H1 (cell line): Measurements from ENCODE around the gene KNOP1. TPM values are rescaled to one million over a fixed set of nuclear protein-coding genes. Genes with fewer than 3 reads are reported as not detected.

Experiments used
- CTCF ChIA-PET: fragments of 300-600 bp; sonication (Branson Sonifier 250); formaldehyde crosslinking; loops from one replicate; lab custom pipeline; 2021; ENCODE audit not compliant: partially characterized antibody; lab: Charles Lee
- POLR2A ChIA-PET: fragments of 300-600 bp; sonication (Branson Sonifier 250); formaldehyde crosslinking; loops from one replicate; lab custom pipeline; 2021; ENCODE audit warnings: inconsistent platforms; ENCODE audit not compliant: partially characterized antibody; lab: Charles Lee
- DNase-seq, 2 experiments: peaks; one replicate each; pipeline versions ENCODE4 v3.0.0 to v3.0.0-alpha.2; 2010 to 2022; ENCODE audit warnings: low spot score in 2 of 2, low read depth in 1 of 2, mixed read lengths in 1 of 2
- FAIRE-seq: peaks from 2 replicates; lab custom pipeline; 2011; peaks lifted over from hg19 to GRCh38; lab: Jason Lieb, UNC
- H2AFZ ChIP-seq: 2 replicates; pipeline ENCODE4 v1.8.1; 2012; ENCODE audit warnings: low read length, inconsistent platforms
- H2AK5ac ChIP-seq: 2 replicates; pipeline ENCODE4 v1.6.1; 2013; ENCODE audit warnings: low read depth, low read length
- H2BK120ac ChIP-seq: replicated peaks from 2 replicates; pipeline ENCODE3; 2013; ENCODE audit warnings: low read depth, low read length, inconsistent platforms
- H2BK12ac ChIP-seq: 2 replicates; pipeline ENCODE4 v1.6.1; 2013; ENCODE audit warnings: low read depth, low read length
- H2BK15ac ChIP-seq: 2 replicates; pipeline ENCODE4 v1.6.1; 2013; ENCODE audit warnings: low read length
- H2BK20ac ChIP-seq: 2 replicates; pipeline ENCODE4 v1.6.1; 2013; ENCODE audit warnings: low read length
- H2BK5ac ChIP-seq: 2 replicates; pipeline ENCODE4 v1.6.1; 2013; ENCODE audit warnings: low read depth, low read length
- H3K14ac ChIP-seq: 2 replicates; pipeline ENCODE4 v1.6.1; 2013; ENCODE audit warnings: inconsistent platforms; ENCODE audit not compliant: insufficient read length
- H3K18ac ChIP-seq: 2 replicates; pipeline ENCODE4 v1.6.1; 2013; ENCODE audit warnings: low read length; ENCODE audit errors: extremely low read depth
- H3K23ac ChIP-seq: 2 replicates; pipeline ENCODE4 v1.6.1; 2013; ENCODE audit warnings: inconsistent platforms; ENCODE audit not compliant: insufficient read length
- H3K23me2 ChIP-seq: 2 replicates; pipeline ENCODE4 v1.6.1; 2013; ENCODE audit warnings: low read depth, low read length
- H3K27ac ChIP-seq: 2 replicates; pipeline ENCODE4 v1.6.1; 2011; ENCODE audit warnings: low read depth, low read length, inconsistent platforms
- H3K27me3 ChIP-seq, 4 experiments: replicated peaks in 1 of 4; 1 replicate in 1 of 4; 2 replicates in 3 of 4; pipeline versions ENCODE4 v1.6.1 to v1.8.1; 2011 to 2013; ENCODE audit warnings: low read length in 3 of 4, mild to moderate bottlenecking in 3 of 4, inconsistent platforms in 2 of 4, mixed read lengths in 2 of 4, moderate library complexity in 1 of 4; ENCODE audit not compliant: control insufficient read depth in 3 of 4, insufficient read depth in 3 of 4; ENCODE audit errors: extremely low read depth in 1 of 4
- H3K36me3 ChIP-seq, 4 experiments: 2 replicates each; pipeline versions ENCODE4 v1.6.1 to v1.8.1; 2011 to 2013; ENCODE audit warnings: mild to moderate bottlenecking in 4 of 4, low read length in 3 of 4, moderate library complexity in 2 of 4, control low read depth in 1 of 4, inconsistent platforms in 1 of 4; ENCODE audit not compliant: insufficient read depth in 4 of 4, control insufficient read depth in 2 of 4
- H3K4ac ChIP-seq: replicated peaks from 2 replicates; pipeline ENCODE3; 2013; ENCODE audit warnings: low read length, low read depth, mixed read lengths, inconsistent platforms; ENCODE audit not compliant: insufficient read length
- H3K4me1 ChIP-seq, 4 experiments: replicated peaks in 1 of 4; 1 replicate in 1 of 4; 2 replicates in 3 of 4; pipeline versions ENCODE4 v1.6.1 to v1.8.1; 2011 to 2013; ENCODE audit warnings: low read length in 3 of 4, inconsistent platforms in 2 of 4, mixed read lengths in 1 of 4; ENCODE audit not compliant: insufficient read depth in 4 of 4, control insufficient read depth in 3 of 4
- H3K4me2 ChIP-seq, 2 experiments: 2 replicates each; pipeline versions ENCODE4 v1.6.1 to v1.8.1; 2011 to 2013; ENCODE audit warnings: low read depth in 2 of 2, low read length in 2 of 2, control low read depth in 1 of 2, inconsistent platforms in 1 of 2, mild to moderate bottlenecking in 1 of 2; ENCODE audit not compliant: insufficient read depth in 1 of 2
- H3K4me3 ChIP-seq, 4 experiments: fragments of 200-600, 300-600 bp in 1 of 4; sonication (generic), shearing (Covaris generic), sonication (Bioruptor Twin) in 1 of 4; 2 replicates each; pipeline versions ENCODE4 v1.5.1 to v1.8.1; 2011 to 2016; ENCODE audit warnings: low read length in 4 of 4, low read depth in 3 of 4, control low read depth in 2 of 4, inconsistent platforms in 2 of 4, mild to moderate bottlenecking in 2 of 4, mixed read lengths in 1 of 4, moderate library complexity in 1 of 4; ENCODE audit not compliant: insufficient read depth in 2 of 4; ENCODE audit errors: extremely low read depth in 1 of 4
- H3K56ac ChIP-seq: replicated peaks from 2 replicates; pipeline ENCODE3; 2013; ENCODE audit warnings: low read depth, mild to moderate bottlenecking, mixed read lengths, low read length, inconsistent platforms; ENCODE audit not compliant: insufficient read length
- H3K79me1 ChIP-seq: 2 replicates; pipeline ENCODE4 v1.6.1; 2013; ENCODE audit warnings: low read depth, low read length, control low read depth
- H3K79me2 ChIP-seq, 2 experiments: 2 replicates each; pipeline versions ENCODE4 v1.6.1 to v1.8.1; 2012 to 2013; ENCODE audit warnings: low read length in 2 of 2, mild to moderate bottlenecking in 2 of 2, inconsistent platforms in 1 of 2; ENCODE audit not compliant: insufficient read depth in 2 of 2, control insufficient read depth in 1 of 2
- H3K9ac ChIP-seq, 4 experiments: replicated peaks in 1 of 4; 1 replicate in 1 of 4; 2 replicates in 3 of 4; pipeline versions ENCODE4 v1.6.1 to v1.8.1; 2011 to 2013; ENCODE audit warnings: low read depth in 3 of 4, low read length in 3 of 4, control low read depth in 2 of 4, mild to moderate bottlenecking in 2 of 4, moderate library complexity in 2 of 4, inconsistent platforms in 1 of 4; ENCODE audit errors: extremely low read depth in 1 of 4
- H3K9me3 ChIP-seq, 2 experiments: 2 replicates each; pipeline versions ENCODE4 v1.6.1 to v1.8.1; 2012 to 2013; ENCODE audit warnings: mild to moderate bottlenecking in 2 of 2, moderate library complexity in 2 of 2, control low read depth in 1 of 2, inconsistent platforms in 1 of 2, low read depth in 1 of 2, low read length in 1 of 2, mixed read lengths in 1 of 2; ENCODE audit not compliant: insufficient read depth in 2 of 2
- H4K20me1 ChIP-seq, 2 experiments: replicated peaks in 1 of 2; 2 replicates each; pipeline versions ENCODE3 to v1.8.1; 2011 to 2013; ENCODE audit warnings: inconsistent platforms in 2 of 2, low read length in 2 of 2, mild to moderate bottlenecking in 1 of 2; ENCODE audit not compliant: insufficient read depth in 2 of 2, control insufficient read depth in 1 of 2
- H4K5ac ChIP-seq: 2 replicates; pipeline ENCODE4 v1.6.1; 2013; ENCODE audit warnings: low read length, low read depth, mixed read lengths, inconsistent platforms; ENCODE audit not compliant: insufficient read length
- H4K8ac ChIP-seq: 2 replicates; pipeline ENCODE4 v1.8.0; 2013; ENCODE audit warnings: mild to moderate bottlenecking, moderate library complexity, low read length, inconsistent platforms; ENCODE audit not compliant: insufficient read depth; ENCODE audit errors: extremely low read depth
- H4K91ac ChIP-seq: replicated peaks from 2 replicates; pipeline ENCODE3; 2013; ENCODE audit warnings: low read length, mixed read lengths, inconsistent platforms; ENCODE audit not compliant: insufficient read length
- RAD21 ChIP-seq, 2 experiments: IDR thresholded peaks in 1 of 2; conservative IDR thresholded peaks in 1 of 2; 2 replicates each; pipeline ENCODE4 v1.6.1; 2011; ENCODE audit warnings: low read depth in 2 of 2, low read length in 2 of 2, improper control_type of control experiment in 1 of 2, inconsistent platforms in 1 of 2, mild to moderate bottlenecking in 1 of 2, moderate library complexity in 1 of 2
- SAP30 ChIP-seq: fragments of 300-600 bp; sonication (generic); IDR thresholded peaks from 2 replicates; pipeline ENCODE4 v1.7.1; 2012; ENCODE audit warnings: low read length, moderate library complexity, mild to moderate bottlenecking, inconsistent platforms; ENCODE audit not compliant: insufficient read depth, insufficient replicate concordance
- TCF12 ChIP-seq: IDR thresholded peaks from 2 replicates; pipeline ENCODE4 v1.6.1; 2011; ENCODE audit warnings: low read depth, mild to moderate bottlenecking, low read length
- WGBS, 2 experiments: shearing (Covaris generic) in 1 of 2; methylation state at CpG; one replicate each; pipeline versions ENCODE4 v1.1.6 to v1.1.7; 2013 to 2015; ENCODE audit warnings: low lambda C conversion rate in 2 of 2, mixed read lengths in 2 of 2, inconsistent platforms in 1 of 2, low coverage in 1 of 2, missing lambda C conversion rate in 1 of 2; ENCODE audit not compliant: insufficient replicate concordance in 2 of 2, insufficient coverage in 1 of 2, insufficient read length in 1 of 2; ENCODE audit errors: extremely low coverage in 1 of 2, missing lambda C conversion rate in 1 of 2; 5-methylcytosine and 5-hydroxymethylcytosine counted together
- polyA plus RNA-seq, 7 experiments: library from polyadenylated mRNA; depleted of rRNA in 3 of 7; stranded (reverse) in 5 of 7; unstranded in 2 of 7; fragments of >200 nt in 5 of 7; fragments of 200-250 nt in 2 of 7; gene quantifications; 1 replicate in 5 of 7; 2 replicates in 1 of 7; 4 replicates in 1 of 7; pipeline versions ENCODE4 v1.2.1 to v1.2.3, GENCODE V29; 2011 to 2013; ENCODE audit warnings: missing spikeins in 2 of 7, mixed read lengths in 2 of 7
- total RNA-seq: library from RNA; stranded (reverse); fragmentation: NEBNext Ultra II Directional; extraction: Animal tissue kit (Norgen Biotek cat#: 25700); gene quantifications from 2 replicates; pipeline ENCODE4 v1.2.1, GENCODE V29; 2021

Gene KNOP1
- total and polyA plus RNA-seq, 2 of the 8 experiments (the other 6 are each of a cell fraction or from before 2014, with no cell fraction given) = 21.6 to 87.9 TPM

- 95% methylated on average over 1 of the region's 1 CpG; no CpG with 5 or more reads in 1 of the 2 experiments for WGBS, 2 experiments
Observed at GRCh38 chr16:19659554-19659953, 58.5 kb downstream of the KNOP1 start.

More at GRCh38 chr16:19659554-19659953, 58.5 kb downstream of the KNOP1 start:
- Histone ChIP-seq H3K9me3 (peaks cover 0 to 10% of the 10 kb centered on the region in 2 experiments; a peak in 2 of 4 replicates), H3K27ac (no peak overlapping the region), H4K8ac (no peak overlapping the region), H3K9ac (no peak overlapping the region), H3K4ac (no peak overlapping the region), H2BK12ac (no peak overlapping the region), H2AK5ac (no peak overlapping the region), H4K20me1 (no peaks in the 10 kb centered on the region), H3K56ac (no peak overlapping the region), H2BK120ac (no peak overlapping the region), H3K27me3 (no peaks in the 10 kb centered on the region), H3K23me2 (no peaks in the 10 kb centered on the region), H3K4me1 (no peaks in the 10 kb centered on the region), H4K91ac (no peak overlapping the region), H3K79me2 (no peaks in the 10 kb centered on the region), H2BK15ac (no peak overlapping the region), H2BK5ac (no peak overlapping the region), H4K5ac (no peak overlapping the region), H3K36me3 (peaks cover 0 to 18% (median 9%) of the 10 kb centered on the region in 4 experiments; a peak in 5 of 8 replicates), H3K4me2 (no peak overlapping the region), H2AFZ (no peak overlapping the region), H3K14ac (no peak overlapping the region), H3K23ac (no peak overlapping the region), H3K4me3 (no peak overlapping the region), H3K79me1 (no peaks in the 10 kb centered on the region), H3K18ac (no peak overlapping the region), H2BK20ac (no peak overlapping the region)
- no peak for FAIRE-seq
- POLR2A ChIA-PET = no interaction called here
- TF ChIP-seq TCF12 = no peak
- 0 out of 4 replicates have a peak, but pooled peaks of 1 of the 2 experiments have one; percentile 5 for TF ChIP-seq RAD21 (IDR thresholded peaks at IDR 0.05 in 1 of 2, conservative IDR thresholded peaks at IDR 0.05 in 1 of 2; ENCODE audit: low read depth in 2 of 2, low read length in 2 of 2)
- no peak for TF ChIP-seq SAP30
- CTCF ChIA-PET = interaction anchor here (0.8 kb wide), 1 partner anchor 43 kb away, joined by 3 read pairs; no protein-coding TSS in a partner anchor
- no peak for DNase-seq
